GM12892 (cell line): ENCODE results near the gene MAGI2.

Experiments
- DNase-seq: peaks from one replicate; pipeline ENCODE4 v3.0.0; 2011; ENCODE audit not compliant: insufficient read length
- FAIRE-seq: peaks from 2 replicates; lab custom pipeline; 2011; peaks lifted over from hg19 to GRCh38; lab: Jason Lieb, UNC
- POLR2A ChIP-seq: IDR thresholded peaks from 2 replicates; pipeline ENCODE4 v1.6.1; 2011; ENCODE audit warnings: low read depth, low read length, control low read depth
- POLR2AphosphoS5 ChIP-seq: IDR thresholded peaks from 2 replicates; pipeline ENCODE4 v1.6.1; 2011; ENCODE audit warnings: low read depth, low read length, control low read depth
- TAF1 ChIP-seq: IDR thresholded peaks from 2 replicates; pipeline ENCODE4 v1.6.1; 2011; ENCODE audit warnings: low read depth, mild to moderate bottlenecking, control low read depth, low read length, borderline replicate concordance

Gene MAGI2

GRCh38 chr7:79403879-79404278 lies 49.6 kb downstream of the MAGI2 start:
- no peak for DNase-seq
- FAIRE-seq = no peak
- TF ChIP-seq POLR2AphosphoS5 = no peak
- TF ChIP-seq TAF1 = no peak
- no peak for TF ChIP-seq POLR2A

- DNase-seq = no peak
- no peak for FAIRE-seq
- TF ChIP-seq POLR2A = no peak
- no peak for TF ChIP-seq POLR2AphosphoS5
- TF ChIP-seq TAF1 = no peak
Measured at GRCh38 chr7:79403451-79403850, 50.0 kb downstream of the MAGI2 start.

- DNase-seq (no peak), FAIRE-seq (no peak)
- TF ChIP-seq TAF1 (no peak), POLR2AphosphoS5 (no peak), POLR2A (no peak)
Measured at GRCh38 chr7:79401254-79401653, 52.2 kb downstream of the MAGI2 start.

- DNase-seq (no peak), FAIRE-seq (no peak)
- TF ChIP-seq POLR2A (no peak), TAF1 (no peak), POLR2AphosphoS5 (no peak)
Measured at GRCh38 chr7:79400222-79400621, 53.2 kb downstream of the MAGI2 start.

GRCh38 chr7:79398138-79398749 lies 55.2 kb downstream of the MAGI2 start:
- DNase-seq (no peak), FAIRE-seq (no peak)
- TF ChIP-seq POLR2AphosphoS5 = no peak

GRCh38 chr7:79386688-79387422 lies 66.6 kb downstream of the MAGI2 start:
- TF ChIP-seq POLR2A = no peak
- no peak for TF ChIP-seq TAF1
- TF ChIP-seq POLR2AphosphoS5 = no peak
- no peak for FAIRE-seq
- DNase-seq = no peak

- TF ChIP-seq TAF1 = no peak
- no peak for TF ChIP-seq POLR2AphosphoS5
- no peak for TF ChIP-seq POLR2A
- no peak for FAIRE-seq
- DNase-seq = no peak
Measured at GRCh38 chr7:79381921-79382320, 71.5 kb downstream of the MAGI2 start.

GRCh38 chr7:79377097-79377496 lies 76.4 kb downstream of the MAGI2 start:
- DNase-seq (no peak), FAIRE-seq (no peak)
- TF ChIP-seq POLR2A = no peak
- no peak for TF ChIP-seq POLR2AphosphoS5
- TF ChIP-seq TAF1 = no peak

GRCh38 chr7:79376299-79377025 lies 77.0 kb downstream of the MAGI2 start:
- TF ChIP-seq POLR2A (no peak), TAF1 (no peak), POLR2AphosphoS5 (no peak)
- FAIRE-seq (no peak), DNase-seq (no peak)

GRCh38 chr7:79361214-79361613 lies 92.3 kb downstream of the MAGI2 start:
- FAIRE-seq = no peak
- TF ChIP-seq TAF1 (no peak), POLR2A (no peak), POLR2AphosphoS5 (no peak)
- DNase-seq = no peak

- DNase-seq (no peak), FAIRE-seq (no peak)
- no peak for TF ChIP-seq TAF1
- no peak for TF ChIP-seq POLR2AphosphoS5
- TF ChIP-seq POLR2A = no peak
Measured at GRCh38 chr7:79359827-79360226, 93.6 kb downstream of the MAGI2 start.
